Measurements from ENCODE around the gene LRSAM1.

LRSAM1 gene

GRCh38 chr9:127538849-127539258, 87.5 kb downstream of the LRSAM1 start:
- peak overlapping the region; percentile 96 for H3K27ac ChIP-seq
- no peak for TF ChIP-seq CTCF (conservative IDR thresholded peaks at IDR 0.05)

GRCh38 chr9:127539259-127539981, 88.1 kb downstream of the LRSAM1 start:
- peak overlapping the region; percentile 96 for H3K27ac ChIP-seq

GRCh38 chr9:127539982-127540663, 88.8 kb downstream of the LRSAM1 start:
- TF ChIP-seq CTCF (conservative IDR thresholded peaks at IDR 0.05) = no peak
- H3K27ac ChIP-seq = peak overlapping the region; percentile 96

More at GRCh38 chr9:127539259-127539981, 88.1 kb downstream of the LRSAM1 start:
- TF ChIP-seq CTCF (conservative IDR thresholded peaks at IDR 0.05) = no peak

GRCh38 chr9:127540664-127541041, 89.3 kb downstream of the LRSAM1 start:
- peak overlapping the region; percentile 96; the same call in 1 of the 2 replicates for H3K27ac ChIP-seq
- TF ChIP-seq CTCF (conservative IDR thresholded peaks at IDR 0.05) = no peak

- peak overlapping the region; percentile 96; the same call in 1 of the 2 replicates for H3K27ac ChIP-seq
- TF ChIP-seq CTCF (conservative IDR thresholded peaks at IDR 0.05) = no peak
Observed at GRCh38 chr9:127541176-127541575, 89.9 kb downstream of the LRSAM1 start.

- TF ChIP-seq CTCF (conservative IDR thresholded peaks at IDR 0.05) = no peak
- H3K27ac ChIP-seq = peak overlapping the region; percentile 99; the same call in 1 of the 2 replicates
Observed at GRCh38 chr9:127541865-127542264, 90.6 kb downstream of the LRSAM1 start.

- no peak for TF ChIP-seq CTCF (conservative IDR thresholded peaks at IDR 0.05)
- peak overlapping the region; percentile 99 for H3K27ac ChIP-seq
Observed at GRCh38 chr9:127543221-127543620, 91.9 kb downstream of the LRSAM1 start.
